Left hindlimb (tissue), 1 donor: Measurements from ENCODE around the gene PSMA4.
"Not testable (repeated sequence)": the region's sequence is repeated elsewhere in the genome, so short reads cannot be mapped to it uniquely, and the experiment has no call there.

Experiments
- DNase-seq: peaks from one replicate; pipeline ENCODE4 v3.0.0-alpha.2; 2018

Gene PSMA4

GRCh38 chr15:78540141-78540870, at the start of gene PSMA4:
Gene PSMA4, plus strand, starts transcription at chr15:78540444. Its CDS starts 1,484 bp downstream, at chr15:78541928.
- DNase-seq, result peak; percentile 95

DNA sequence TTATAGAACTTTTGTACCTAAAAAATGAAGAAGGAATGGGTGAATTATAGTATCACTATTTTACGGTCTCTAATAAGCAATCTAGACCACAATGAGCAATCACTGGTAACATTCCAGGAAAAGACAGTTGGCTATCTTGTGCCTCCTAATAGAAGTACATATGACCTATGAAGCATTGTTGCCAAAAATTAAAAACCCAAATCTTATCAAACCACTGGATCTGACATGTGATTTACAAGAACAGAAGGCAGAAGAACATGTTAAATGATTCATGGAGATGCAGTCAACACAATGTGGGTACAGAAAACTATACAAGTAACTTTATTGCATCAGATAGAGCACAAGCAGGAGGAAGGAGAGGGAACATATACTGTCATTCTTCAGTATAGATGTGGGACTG, 47.4 kb upstream of the PSMA4 start:
- DNase-seq, result no peak

DNA sequence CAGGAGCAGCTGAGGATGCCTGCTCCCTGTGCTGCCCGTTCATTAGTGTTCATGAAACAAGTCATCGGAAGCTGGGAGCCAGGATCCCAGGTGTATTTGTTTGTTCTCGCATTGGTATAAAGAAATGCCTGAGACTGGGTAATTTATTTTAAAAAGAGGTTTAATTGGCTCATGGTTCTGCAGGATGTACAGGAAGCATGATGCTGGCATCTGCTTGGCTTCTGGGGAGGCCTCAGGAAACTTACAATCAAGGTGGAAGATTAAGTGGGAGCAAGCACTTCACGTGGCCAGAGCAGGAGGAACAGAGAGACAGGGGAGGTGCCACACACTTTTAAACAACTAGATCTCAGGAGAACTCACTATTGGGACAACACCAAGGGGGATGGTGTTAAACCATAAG, 38.4 kb upstream of the PSMA4 start:
- no peak for DNase-seq

DNA sequence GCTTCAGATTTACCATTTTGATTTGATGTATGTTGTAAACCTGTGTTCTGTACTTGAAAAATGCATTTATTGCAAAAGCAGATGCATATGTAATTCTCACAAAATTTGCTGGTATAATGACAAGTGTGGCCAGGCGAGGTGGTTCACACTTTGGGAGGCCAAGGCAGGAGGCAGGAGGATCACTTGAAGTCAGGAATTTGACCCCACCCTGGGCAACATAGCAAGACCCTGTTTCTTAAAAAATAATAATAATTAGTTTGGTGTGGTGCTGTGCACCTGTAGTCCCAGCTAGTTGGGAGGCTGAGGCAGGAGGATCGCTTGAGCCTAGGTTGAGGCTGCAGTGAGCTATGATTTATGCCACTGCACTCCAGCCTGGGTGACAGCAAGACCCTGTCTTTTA, 37.6 kb upstream of the PSMA4 start:
- DNase-seq, result no peak

DNA sequence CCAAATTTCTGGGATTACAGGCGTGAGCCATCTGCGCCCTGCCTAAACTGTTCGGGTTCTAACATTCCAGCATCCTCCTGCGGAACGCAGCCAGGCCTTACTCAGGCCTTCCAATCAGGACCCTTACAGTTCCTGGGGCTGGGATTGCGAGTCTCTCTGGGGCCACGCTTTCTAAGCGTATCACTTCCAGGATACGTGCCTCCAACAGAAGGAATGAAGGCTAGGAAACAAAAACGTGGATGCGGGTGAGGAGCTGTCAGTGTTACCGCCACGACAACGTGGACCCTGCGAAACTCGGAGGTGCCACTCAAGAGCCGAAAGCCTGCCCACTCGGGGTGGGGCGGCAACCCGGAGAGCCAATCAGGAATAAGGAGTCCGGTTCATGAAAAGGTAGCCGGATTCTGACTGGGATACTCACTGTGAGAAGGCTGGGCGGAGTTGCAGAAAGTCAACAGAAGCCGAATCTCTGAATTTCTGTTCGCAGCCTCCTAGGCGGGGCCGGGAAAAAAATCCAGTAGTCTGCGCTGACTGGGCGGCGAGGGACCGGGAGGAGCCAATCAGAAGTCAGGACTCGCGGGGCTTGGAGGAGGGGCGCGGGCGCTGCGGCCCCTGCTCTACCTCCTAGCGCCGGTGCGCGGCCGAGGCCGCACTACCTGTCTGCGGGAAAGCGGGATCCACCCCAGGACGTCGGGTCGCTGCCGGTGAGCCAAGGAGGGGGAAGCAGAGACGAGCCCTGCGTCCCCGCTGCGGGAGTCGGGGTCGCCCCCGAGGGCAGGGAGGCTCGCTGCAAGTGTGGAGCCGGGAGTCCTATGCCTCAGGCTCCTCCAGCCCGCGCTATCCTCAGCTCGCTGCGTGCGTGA, 33.0 kb upstream of the PSMA4 start, which contains the start of gene HYKK:
TSS of gene HYKK (plus strand) at position 607 of the 860 bp plus-strand sequence. CDS start 5,512 bp downstream, outside the sequence.
- peak; percentile 96 for DNase-seq

- DNase-seq, result no peak
Measured at GRCh38 chr15:78507831-78508160, 32.4 kb upstream of the PSMA4 start.

- DNase-seq, result no peak
Measured at GRCh38 chr15:78508272-78508671, 32.0 kb upstream of the PSMA4 start.

- no peak for DNase-seq
Measured at GRCh38 chr15:78509726-78510312, 30.4 kb upstream of the PSMA4 start.

DNA sequence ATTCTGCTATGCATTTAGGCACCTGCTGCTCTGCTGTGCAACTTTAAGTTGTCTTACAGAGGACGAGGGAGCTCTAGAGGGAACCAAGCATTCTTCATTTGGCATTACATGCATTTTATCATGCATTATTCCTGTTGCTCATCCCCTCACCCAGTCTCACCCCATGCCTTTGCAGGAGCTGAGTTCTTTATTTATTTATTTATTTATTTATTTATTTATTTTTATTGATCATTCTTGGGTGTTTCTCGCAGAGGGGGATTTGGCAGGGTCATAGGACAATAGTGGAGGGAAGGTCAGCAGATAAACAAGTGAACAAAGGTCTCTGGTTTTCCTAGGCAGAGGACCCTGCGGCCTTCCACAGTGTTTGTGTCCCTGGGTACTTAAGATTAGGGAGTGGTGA, 20.2 kb upstream of the PSMA4 start:
- DNase-seq, result not testable (repeated sequence)

GRCh38 chr15:78524230-78524629, 16.0 kb upstream of the PSMA4 start:
- no peak for DNase-seq

DNA sequence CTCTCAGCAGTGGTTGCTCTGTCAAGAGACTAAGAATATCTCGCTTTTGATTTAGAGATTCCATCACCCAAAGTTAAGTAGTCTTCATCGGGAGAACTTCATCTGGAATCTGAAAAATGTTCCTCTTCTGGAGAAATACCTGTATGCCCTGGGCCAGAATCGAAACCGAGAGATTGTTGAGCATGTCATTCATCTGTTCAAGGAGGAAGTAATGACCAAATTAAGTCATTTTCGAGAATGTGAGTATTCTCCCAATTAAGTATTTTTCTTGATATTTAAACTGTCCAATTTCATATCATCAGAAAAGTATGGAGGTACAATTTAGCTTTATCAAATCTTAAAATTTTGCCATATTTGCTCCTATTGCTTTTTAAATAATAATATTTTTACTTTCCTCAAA, 12.9 kb upstream of the PSMA4 start:
- no peak for DNase-seq

- DNase-seq, result no peak
Measured at GRCh38 chr15:78533331-78533730, 6.9 kb upstream of the PSMA4 start.

- no peak for DNase-seq
Measured at GRCh38 chr15:78536134-78536533, 4.1 kb upstream of the PSMA4 start.

- no peak for DNase-seq
Measured at GRCh38 chr15:78537266-78537905, 2.9 kb upstream of the PSMA4 start.

DNA sequence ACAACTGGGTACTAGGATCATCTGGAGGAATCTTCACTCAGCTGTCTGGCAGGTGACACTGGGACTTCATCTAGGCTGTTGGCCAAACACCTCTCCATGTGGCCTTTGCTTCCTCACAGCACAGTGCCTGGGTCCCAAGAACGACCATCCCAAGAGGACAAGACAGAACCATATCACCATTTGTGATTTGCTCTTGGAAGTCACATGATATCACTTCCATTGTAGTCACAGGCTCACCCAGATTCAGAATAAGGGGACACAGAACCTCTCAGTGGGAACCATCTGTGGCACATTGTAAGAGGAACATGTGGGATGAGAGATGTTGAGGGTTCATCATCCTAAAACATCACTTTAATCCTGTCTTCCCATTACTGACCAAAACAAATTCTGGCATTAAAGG, 1.9 kb upstream of the PSMA4 start:
- no peak for DNase-seq

- not testable (repeated sequence) for DNase-seq
Measured at GRCh38 chr15:78539464-78540140, 642 bp upstream of the PSMA4 start.

- no peak for DNase-seq
Measured at GRCh38 chr15:78540871-78541743, 863 bp downstream of the PSMA4 start.

- no peak for DNase-seq
Measured at GRCh38 chr15:78541744-78542034, 1.4 kb downstream of the PSMA4 start.

DNA sequence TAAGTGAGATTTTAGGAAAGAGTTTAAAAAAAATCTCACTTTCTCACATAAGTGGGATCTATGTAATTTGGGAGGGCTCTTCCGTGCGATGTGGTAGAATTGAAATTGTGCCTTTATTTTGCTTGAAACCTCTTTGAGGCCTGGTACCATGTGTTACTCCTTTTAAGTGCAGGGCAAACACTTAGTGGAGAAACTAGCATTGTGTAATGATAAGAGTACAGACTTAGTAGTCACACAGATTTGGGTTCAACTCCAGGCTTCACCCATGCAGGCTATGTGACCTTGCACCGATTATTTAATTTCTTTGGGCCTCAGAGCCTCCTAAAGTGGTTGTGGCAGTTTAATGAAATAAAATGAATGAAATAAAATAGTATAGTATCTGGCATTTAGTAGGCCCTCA, 2.4 kb downstream of the PSMA4 start:
- no peak for DNase-seq

DNA sequence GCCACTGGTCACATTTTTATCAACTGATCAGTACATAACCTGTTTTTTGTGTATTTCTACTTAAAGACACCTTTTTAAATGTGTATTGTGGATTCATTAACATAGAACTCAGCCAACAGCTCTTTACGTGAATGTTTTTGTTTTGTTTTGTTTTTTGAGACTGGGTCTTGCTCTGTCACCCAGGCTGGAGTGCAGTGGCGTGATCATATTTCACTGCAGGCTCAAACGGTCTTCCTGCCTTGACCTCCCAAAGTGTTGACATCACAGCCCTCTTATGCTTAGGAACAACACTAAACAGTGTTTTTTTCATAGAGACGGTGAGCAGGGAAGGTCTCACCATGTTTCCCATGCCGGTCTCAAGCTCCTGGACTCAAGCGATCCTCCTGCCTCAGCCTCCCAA, 9.9 kb downstream of the PSMA4 start:
- DNase-seq, result no peak

- no peak for DNase-seq
Measured at GRCh38 chr15:78550815-78551214, 10.6 kb downstream of the PSMA4 start.

DNA sequence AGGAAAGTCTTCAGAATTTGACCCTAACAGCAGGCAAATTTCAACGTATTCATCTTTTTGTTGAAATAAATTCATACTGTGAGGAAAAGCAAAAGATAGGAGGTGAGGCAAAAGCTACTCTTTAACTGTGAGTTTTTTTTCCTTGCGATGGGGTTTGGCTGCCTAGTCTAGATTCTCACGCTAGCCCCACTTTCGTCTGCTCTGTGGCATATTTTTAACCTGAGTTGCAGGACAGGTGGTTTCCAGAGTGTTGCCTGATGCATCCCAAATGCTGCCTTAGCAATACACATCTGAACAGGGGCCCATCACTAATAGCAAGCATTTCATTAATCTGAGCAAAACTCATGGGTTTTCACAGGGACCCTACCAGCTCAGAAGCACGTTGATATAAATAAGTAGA, 11.7 kb downstream of the PSMA4 start:
- no peak for DNase-seq
